Glutamatergic neuron (in vitro differentiated cells): ENCODE data around the gene HDAC4. TPM values are rescaled to one million over a fixed set of nuclear protein-coding genes. Genes with fewer than 3 reads are reported as not detected.

Source experiments
- DNase-seq: peaks from one replicate; pipeline ENCODE4 v3.0.0; 2022
- H3K27ac Mint-ChIP-seq: one replicate; pipeline ENCODE4 v1.8.0; 2020; ENCODE audit warnings: mild to moderate bottlenecking, mixed read lengths, inconsistent platforms; ENCODE audit not compliant: unreplicated experiment
- H3K27me3 Mint-ChIP-seq: one replicate; pipeline ENCODE4 v1.8.0; 2020; ENCODE audit warnings: mild to moderate bottlenecking, moderate library complexity, mixed read lengths, inconsistent platforms; ENCODE audit not compliant: unreplicated experiment
- H3K36me3 Mint-ChIP-seq: one replicate; pipeline ENCODE4 v1.8.0; 2020; ENCODE audit warnings: mild to moderate bottlenecking, mixed read lengths, inconsistent platforms; ENCODE audit not compliant: unreplicated experiment
- H3K4me1 Mint-ChIP-seq: one replicate; pipeline ENCODE4 v1.8.0; 2020; ENCODE audit warnings: mild to moderate bottlenecking, low read depth, mixed read lengths, inconsistent platforms; ENCODE audit not compliant: unreplicated experiment
- H3K4me3 Mint-ChIP-seq: one replicate; pipeline ENCODE4 v1.8.0; 2020; ENCODE audit warnings: mild to moderate bottlenecking, mixed read lengths, inconsistent platforms; ENCODE audit not compliant: unreplicated experiment
- H3K9me3 Mint-ChIP-seq: one replicate; pipeline ENCODE4 v1.8.0; 2020; ENCODE audit warnings: mild to moderate bottlenecking, moderate library complexity, mixed read lengths, inconsistent platforms; ENCODE audit not compliant: unreplicated experiment
- total RNA-seq: library from RNA; stranded (reverse); fragmentation: NEBNext Ultra II Directional; extraction: Animal tissue kit (Norgen Biotek cat#: 25700); gene quantifications from one replicate; pipeline ENCODE4 v1.2.1, GENCODE V29; 2021; ENCODE audit not compliant: unreplicated experiment
- TF ChIP-seq, protein P1 (sequence below): fragments of 200-600 bp; sonication (generic); IDR thresholded peaks from one replicate; pipeline ENCODE4 v1.5.0; 2021; ENCODE audit not compliant: partially characterized antibody, unreplicated experiment

The HDAC4 gene
- total RNA-seq, 1 donor from 2014 or later = 90.6 TPM

DNA sequence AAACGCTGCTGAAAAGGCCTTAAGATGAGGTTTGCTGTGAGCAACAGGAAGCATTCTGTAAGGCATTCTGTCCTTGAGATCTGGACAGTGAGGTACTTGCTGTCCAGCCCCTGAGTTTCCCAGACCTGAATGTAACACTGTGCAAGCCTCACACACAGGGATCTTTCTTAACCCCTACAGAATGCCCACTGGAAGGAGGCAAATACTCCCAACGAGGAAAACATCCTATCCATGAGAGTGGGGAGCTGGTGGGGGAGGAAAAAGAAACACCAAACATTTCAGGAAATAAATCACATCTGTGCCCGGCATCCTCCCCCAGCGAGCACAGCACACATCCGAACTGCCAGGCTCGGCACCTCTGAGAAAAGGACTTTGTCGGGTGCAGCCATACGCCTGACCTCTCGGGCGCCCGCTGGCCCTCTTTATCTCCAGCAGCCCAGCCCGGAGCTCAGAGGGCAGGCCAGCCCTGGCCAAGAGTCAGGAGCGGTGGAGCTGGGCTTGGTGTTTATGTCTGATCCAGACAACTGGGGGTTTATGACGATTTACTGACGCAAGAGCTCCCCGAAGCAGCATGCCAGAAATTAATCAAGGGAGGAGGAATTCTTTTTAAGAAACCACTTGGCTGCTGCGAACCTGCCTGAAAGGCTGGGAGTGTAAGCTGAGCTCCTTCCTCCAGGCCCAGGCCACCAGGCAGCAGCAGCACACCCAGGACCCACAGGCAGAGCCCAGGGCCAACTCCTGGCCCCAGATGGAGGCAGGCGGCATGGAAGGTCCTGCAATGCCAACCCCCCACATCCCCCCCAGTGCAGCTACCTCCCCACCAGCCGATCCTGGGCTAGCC lies 72.2 kb downstream of the HDAC4 start:
- Mint-ChIP-seq H3K4me3 (no peak overlapping the region), H3K27ac (peak overlapping the region; percentile 34), H3K9me3 (peaks cover 10% of the 10 kb centered on the region), H3K36me3 (no peaks in the 10 kb centered on the region), H3K4me1 (peaks cover 54% of the 10 kb centered on the region), H3K27me3 (peaks cover 2% of the 10 kb centered on the region)
- no peak for DNase-seq
- TF ChIP-seq, protein P1, sequence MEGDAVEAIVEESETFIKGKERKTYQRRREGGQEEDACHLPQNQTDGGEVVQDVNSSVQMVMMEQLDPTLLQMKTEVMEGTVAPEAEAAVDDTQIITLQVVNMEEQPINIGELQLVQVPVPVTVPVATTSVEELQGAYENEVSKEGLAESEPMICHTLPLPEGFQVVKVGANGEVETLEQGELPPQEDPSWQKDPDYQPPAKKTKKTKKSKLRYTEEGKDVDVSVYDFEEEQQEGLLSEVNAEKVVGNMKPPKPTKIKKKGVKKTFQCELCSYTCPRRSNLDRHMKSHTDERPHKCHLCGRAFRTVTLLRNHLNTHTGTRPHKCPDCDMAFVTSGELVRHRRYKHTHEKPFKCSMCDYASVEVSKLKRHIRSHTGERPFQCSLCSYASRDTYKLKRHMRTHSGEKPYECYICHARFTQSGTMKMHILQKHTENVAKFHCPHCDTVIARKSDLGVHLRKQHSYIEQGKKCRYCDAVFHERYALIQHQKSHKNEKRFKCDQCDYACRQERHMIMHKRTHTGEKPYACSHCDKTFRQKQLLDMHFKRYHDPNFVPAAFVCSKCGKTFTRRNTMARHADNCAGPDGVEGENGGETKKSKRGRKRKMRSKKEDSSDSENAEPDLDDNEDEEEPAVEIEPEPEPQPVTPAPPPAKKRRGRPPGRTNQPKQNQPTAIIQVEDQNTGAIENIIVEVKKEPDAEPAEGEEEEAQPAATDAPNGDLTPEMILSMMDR = no peak

DNA sequence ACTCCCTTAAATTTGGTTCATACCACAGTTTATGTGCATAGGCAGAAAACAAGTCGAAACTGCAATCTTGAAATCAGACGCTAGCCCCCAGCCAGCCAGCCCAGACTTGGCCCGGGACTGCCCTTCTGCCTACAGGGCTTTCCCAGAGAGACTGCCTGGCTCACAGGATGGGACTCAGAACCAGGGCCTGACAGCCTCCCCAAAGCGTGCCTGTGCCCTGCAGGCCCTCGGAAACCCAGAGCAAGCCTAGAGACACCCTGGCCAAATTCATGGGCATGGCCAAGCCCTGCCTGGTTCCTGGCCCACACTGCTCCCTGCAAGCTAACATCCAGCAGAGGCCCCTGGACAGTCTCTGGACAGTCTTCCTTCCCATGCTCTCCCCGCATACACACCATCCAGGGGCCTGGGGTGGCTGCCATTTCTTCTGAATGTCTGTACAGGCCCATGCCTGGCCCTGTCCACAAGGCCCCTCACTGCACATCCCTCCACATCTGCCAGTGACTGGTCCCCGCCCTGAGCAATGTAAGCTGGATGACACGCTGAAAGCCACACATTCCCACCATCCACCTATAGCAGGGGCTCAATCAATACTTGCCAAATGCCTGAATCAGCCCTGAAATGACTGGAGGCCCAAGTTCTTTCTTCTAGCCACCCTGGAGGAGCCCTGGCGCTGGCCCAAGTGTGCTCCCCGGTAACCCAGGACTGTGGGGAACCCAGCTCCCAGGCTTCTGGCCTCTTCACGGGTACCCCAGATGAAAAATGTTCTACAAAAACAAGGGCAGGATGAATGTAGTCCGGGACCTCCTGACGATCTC lies 73.1 kb downstream of the HDAC4 start:
- Mint-ChIP-seq H3K27me3 (peaks cover 2% of the 10 kb centered on the region), H3K4me1 (peaks cover 57% of the 10 kb centered on the region), H3K9me3 (peaks cover 10% of the 10 kb centered on the region), H3K4me3 (peak overlapping the region; percentile 66), H3K27ac (peak overlapping the region; percentile 44), H3K36me3 (no peaks in the 10 kb centered on the region)
- no peak for DNase-seq
- TF ChIP-seq, protein P1 = no peak

DNA sequence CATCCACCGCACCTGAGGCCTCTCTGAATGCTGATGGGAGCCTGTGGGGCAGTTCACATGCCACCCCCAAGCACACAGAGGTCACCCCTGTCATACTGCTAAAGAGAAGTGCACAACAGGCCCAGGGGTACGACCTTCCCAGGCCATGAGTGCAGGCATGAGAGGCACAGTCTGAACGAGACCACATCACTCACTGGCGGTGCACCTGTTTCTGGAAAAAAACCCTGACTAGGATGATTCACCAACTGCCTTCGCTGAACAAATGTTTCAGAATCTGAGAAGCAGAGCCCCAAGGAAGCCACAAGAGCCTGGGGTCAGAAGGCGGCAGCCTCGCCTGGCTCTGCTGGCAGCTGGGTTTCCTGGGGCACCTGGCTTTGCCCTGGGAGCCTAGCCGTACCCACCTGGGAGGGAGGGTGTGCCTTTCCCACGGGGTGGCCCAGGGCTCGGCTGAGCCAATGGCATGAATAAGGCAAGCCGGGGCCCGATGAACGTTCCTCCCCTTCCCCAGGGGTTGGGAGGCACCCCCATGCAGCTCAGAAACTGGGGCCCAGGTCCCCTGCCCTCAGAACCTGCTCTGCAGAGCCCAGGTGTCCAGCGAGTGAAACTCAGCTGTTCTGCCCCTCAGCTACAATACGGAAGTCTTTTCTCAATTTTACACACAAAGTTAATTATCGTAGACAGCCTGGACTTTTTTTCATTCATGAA lies 73.8 kb downstream of the HDAC4 start:
- Mint-ChIP-seq H3K4me1 (peaks cover 55% of the 10 kb centered on the region), H3K4me3 (no peak overlapping the region), H3K27me3 (peaks cover 2% of the 10 kb centered on the region), H3K9me3 (peaks cover 10% of the 10 kb centered on the region), H3K36me3 (no peaks in the 10 kb centered on the region), H3K27ac (peak overlapping the region; percentile 44)
- TF ChIP-seq, protein P1 = no peak
- DNase-seq = no peak

DNA sequence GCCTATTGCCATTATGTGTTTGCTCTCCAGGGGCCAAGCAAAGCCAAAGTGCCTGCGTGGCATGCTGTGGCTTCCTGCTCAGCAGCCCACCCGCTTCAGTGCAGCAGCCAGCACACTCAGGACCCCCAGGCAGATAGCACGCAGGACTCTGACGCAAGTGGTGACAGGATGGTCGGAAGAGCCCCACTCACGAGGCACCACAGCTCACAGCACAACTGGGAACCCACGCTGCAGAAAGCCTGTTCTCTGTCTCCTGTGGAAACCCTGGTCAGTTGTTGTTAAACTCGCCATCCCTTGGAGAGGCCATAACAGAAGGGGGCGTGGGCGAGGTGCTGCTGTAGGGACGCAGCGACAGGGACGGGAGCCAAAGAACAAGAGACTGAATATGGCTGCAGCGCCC lies 76.4 kb downstream of the HDAC4 start:
- peak overlapping the region; percentile 45 for H3K27ac Mint-ChIP-seq
- peaks cover 2% of the 10 kb centered on the region for H3K9me3 Mint-ChIP-seq
- peaks cover 45% of the 10 kb centered on the region for H3K4me1 Mint-ChIP-seq
- H3K4me3 Mint-ChIP-seq = no peak overlapping the region
- no peak for DNase-seq
- TF ChIP-seq, protein P1 = no peak
- no peaks in the 10 kb centered on the region for H3K36me3 Mint-ChIP-seq
- peaks cover 4% of the 10 kb centered on the region for H3K27me3 Mint-ChIP-seq
